ENCODE data around the gene POU2F3.

POU2F3 gene

DNA sequence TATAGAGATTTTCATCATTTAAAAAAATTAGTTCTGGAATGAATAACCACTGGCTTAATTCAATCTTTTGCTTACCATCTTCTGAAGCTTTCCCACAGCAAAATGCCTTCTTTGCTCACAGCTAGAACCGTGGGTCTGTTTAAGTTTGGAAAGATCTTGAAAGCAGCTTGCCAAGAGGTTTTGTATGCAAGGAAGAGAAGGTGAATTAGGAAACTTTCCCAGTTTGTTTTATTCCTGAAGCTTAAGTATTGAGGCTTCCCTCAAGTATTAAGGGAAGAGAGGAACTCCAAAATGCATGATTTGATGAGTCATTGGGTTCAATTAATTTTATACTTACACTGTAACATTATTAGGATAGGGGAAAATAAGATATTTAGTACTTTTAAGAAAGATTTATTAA is 94.4 kb downstream of the POU2F3 start:
- TF ChIP-seq ELK4 (IDR thresholded peaks at IDR 0.05; ENCODE audit: borderline replicate concordance, low read depth, low read length) (no peak), ZNF704 (tag by site-specific recombination; IDR thresholded peaks at IDR 0.05) (no peak), OSR2 (tag by site-specific recombination; IDR thresholded peaks at IDR 0.05) (no peak), ZNF561 (tag by site-specific recombination; IDR thresholded peaks at IDR 0.05; ENCODE audit: borderline replicate concordance) (no peak), ZNF555 (tag by site-specific recombination; conservative IDR thresholded peaks at IDR 0.05) (no peak), ZNF423 (tag by site-specific recombination; IDR thresholded peaks at IDR 0.05) (no peak), ZNF138 (tag by site-specific recombination; IDR thresholded peaks at IDR 0.05; ENCODE audit: borderline replicate concordance) (no peak)
- H3K27ac ChIP-seq (ENCODE audit: extremely low read depth, low read depth, low read length), result no peak overlapping the region
- POLR2A ChIA-PET, result interaction anchor here (0.9 to 2.1 kb wide), 5 partner anchors 9 to 98 kb away, joined by 3 to 9 read pairs (median 4); partner anchors contain the start of gene TLCD5
- no peaks in the 10 kb centered on the region for H3K4me1 ChIP-seq (ENCODE audit: control insufficient read depth, insufficient read depth, low read length)
- no peak overlapping the region for H3K4me3 ChIP-seq (ENCODE audit: low read depth, low read length)
- CTCF ChIA-PET, result interaction anchor here (0.6 to 2.4 kb wide), 19 partner anchors 11 to 870 kb away, joined by 3 to 9 read pairs (median 3); no protein-coding TSS in a partner anchor
- no peaks in the 10 kb centered on the region for H3K9me3 ChIP-seq (ENCODE audit: control insufficient read depth, insufficient read depth, low read depth, low read length)
- H3K36me3 ChIP-seq (ENCODE audit: control insufficient read depth in 2 of 2, insufficient read depth in 1 of 2, low read length in 2 of 2), result peaks cover 0 to 24% of the 10 kb centered on the region in 2 experiments; a peak in 1 of 3 replicates

GRCh38 chr11:120334894-120335462 is 95.0 kb downstream of the POU2F3 start:
- peak overlapping the region; percentile 94 for H3K27ac ChIP-seq (ENCODE audit: extremely low read depth, low read depth, low read length)
- no peaks in the 10 kb centered on the region for H3K9me3 ChIP-seq (ENCODE audit: control insufficient read depth, insufficient read depth, low read depth, low read length)
- H3K36me3 ChIP-seq (ENCODE audit: control insufficient read depth in 2 of 2, insufficient read depth in 1 of 2, low read length in 2 of 2), result peaks cover 0 to 17% of the 10 kb centered on the region in 2 experiments; a peak in 1 of 3 replicates
- ChIA-PET POLR2A (interaction anchor here (0.6 to 2.1 kb wide), 8 partner anchors 9 to 1133 kb away, joined by 3 to 9 read pairs (median 4); partner anchors contain the start of gene TLCD5), CTCF (interaction anchor here (0.6 to 2.4 kb wide), 32 partner anchors 9 to 699 kb away, joined by 3 to 13 read pairs (median 3); partner anchors contain the start of genes NECTIN1, POU2F3 and TLCD5)
- peak overlapping the region; percentile 84 for H3K4me3 ChIP-seq (ENCODE audit: low read depth, low read length)
- no peaks in the 10 kb centered on the region for H3K4me1 ChIP-seq (ENCODE audit: control insufficient read depth, insufficient read depth, low read length)
- TF ChIP-seq ZNF701 (tag by site-specific recombination; IDR thresholded peaks at IDR 0.05) (no peak), ZNF132 (tag by site-specific recombination; IDR thresholded peaks at IDR 0.05; ENCODE audit: borderline replicate concordance) (no peak), ZNF501 (tag by site-specific recombination; IDR thresholded peaks at IDR 0.05) (no peak), ZNF19 (tag by site-specific recombination; IDR thresholded peaks at IDR 0.05; ENCODE audit: low read depth) (no peak), ZNF23 (tag by site-specific recombination; IDR thresholded peaks at IDR 0.05; ENCODE audit: borderline replicate concordance) (no peak), RBAK (tag by site-specific recombination; IDR thresholded peaks at IDR 0.05) (no peak), HOXA7 (CRISPR knock-in tag; IDR thresholded peaks at IDR 0.05; ENCODE audit: borderline replicate concordance) (no peak), ZNF791 (tag by site-specific recombination; IDR thresholded peaks at IDR 0.05) (no peak), ZNF174 (tag by site-specific recombination; IDR thresholded peaks at IDR 0.05) (no peak), ZNF416 (tag by site-specific recombination; IDR thresholded peaks at IDR 0.05) (no peak), GLIS1 (tag by site-specific recombination; IDR thresholded peaks at IDR 0.05) (0 out of 2 replicates have a peak, but pooled peaks have one; percentile 24), ZNF837 (tag by site-specific recombination; IDR thresholded peaks at IDR 0.05) (no peak), EGR2 (tag by site-specific recombination; IDR thresholded peaks at IDR 0.05; ENCODE audit: low read depth) (no peak), ZNF830 (tag by site-specific recombination; IDR thresholded peaks at IDR 0.05; ENCODE audit: low read depth) (no peak), ZNF529 (tag by site-specific recombination; IDR thresholded peaks at IDR 0.05; ENCODE audit: insufficient replicate concordance) (no peak), ZNF747 (tag by site-specific recombination; IDR thresholded peaks at IDR 0.05) (no peak), ZBTB20 (tag by site-specific recombination; IDR thresholded peaks at IDR 0.05) (no peak), ZNF184 (tag by site-specific recombination; IDR thresholded peaks at IDR 0.05) (peak; percentile 58; the same call in 1 of the 2 replicates), ZNF843 (tag by site-specific recombination; IDR thresholded peaks at IDR 0.05) (peak; percentile 86)
- TF ChIP-seq, protein P1, sequence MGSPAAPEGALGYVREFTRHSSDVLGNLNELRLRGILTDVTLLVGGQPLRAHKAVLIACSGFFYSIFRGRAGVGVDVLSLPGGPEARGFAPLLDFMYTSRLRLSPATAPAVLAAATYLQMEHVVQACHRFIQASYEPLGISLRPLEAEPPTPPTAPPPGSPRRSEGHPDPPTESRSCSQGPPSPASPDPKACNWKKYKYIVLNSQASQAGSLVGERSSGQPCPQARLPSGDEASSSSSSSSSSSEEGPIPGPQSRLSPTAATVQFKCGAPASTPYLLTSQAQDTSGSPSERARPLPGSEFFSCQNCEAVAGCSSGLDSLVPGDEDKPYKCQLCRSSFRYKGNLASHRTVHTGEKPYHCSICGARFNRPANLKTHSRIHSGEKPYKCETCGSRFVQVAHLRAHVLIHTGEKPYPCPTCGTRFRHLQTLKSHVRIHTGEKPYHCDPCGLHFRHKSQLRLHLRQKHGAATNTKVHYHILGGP (tag by site-specific recombination; IDR thresholded peaks at IDR 0.05), result no peak
- TF ChIP-seq, protein P2, sequence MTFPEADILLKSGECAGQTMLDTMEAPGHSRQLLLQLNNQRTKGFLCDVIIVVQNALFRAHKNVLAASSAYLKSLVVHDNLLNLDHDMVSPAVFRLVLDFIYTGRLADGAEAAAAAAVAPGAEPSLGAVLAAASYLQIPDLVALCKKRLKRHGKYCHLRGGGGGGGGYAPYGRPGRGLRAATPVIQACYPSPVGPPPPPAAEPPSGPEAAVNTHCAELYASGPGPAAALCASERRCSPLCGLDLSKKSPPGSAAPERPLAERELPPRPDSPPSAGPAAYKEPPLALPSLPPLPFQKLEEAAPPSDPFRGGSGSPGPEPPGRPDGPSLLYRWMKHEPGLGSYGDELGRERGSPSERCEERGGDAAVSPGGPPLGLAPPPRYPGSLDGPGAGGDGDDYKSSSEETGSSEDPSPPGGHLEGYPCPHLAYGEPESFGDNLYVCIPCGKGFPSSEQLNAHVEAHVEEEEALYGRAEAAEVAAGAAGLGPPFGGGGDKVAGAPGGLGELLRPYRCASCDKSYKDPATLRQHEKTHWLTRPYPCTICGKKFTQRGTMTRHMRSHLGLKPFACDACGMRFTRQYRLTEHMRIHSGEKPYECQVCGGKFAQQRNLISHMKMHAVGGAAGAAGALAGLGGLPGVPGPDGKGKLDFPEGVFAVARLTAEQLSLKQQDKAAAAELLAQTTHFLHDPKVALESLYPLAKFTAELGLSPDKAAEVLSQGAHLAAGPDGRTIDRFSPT (tag by site-specific recombination; IDR thresholded peaks at IDR 0.05), result no peak
- TF ChIP-seq, protein P3, sequence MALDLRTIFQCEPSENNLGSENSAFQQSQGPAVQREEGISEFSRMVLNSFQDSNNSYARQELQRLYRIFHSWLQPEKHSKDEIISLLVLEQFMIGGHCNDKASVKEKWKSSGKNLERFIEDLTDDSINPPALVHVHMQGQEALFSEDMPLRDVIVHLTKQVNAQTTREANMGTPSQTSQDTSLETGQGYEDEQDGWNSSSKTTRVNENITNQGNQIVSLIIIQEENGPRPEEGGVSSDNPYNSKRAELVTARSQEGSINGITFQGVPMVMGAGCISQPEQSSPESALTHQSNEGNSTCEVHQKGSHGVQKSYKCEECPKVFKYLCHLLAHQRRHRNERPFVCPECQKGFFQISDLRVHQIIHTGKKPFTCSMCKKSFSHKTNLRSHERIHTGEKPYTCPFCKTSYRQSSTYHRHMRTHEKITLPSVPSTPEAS (tag by site-specific recombination; IDR thresholded peaks at IDR 0.05), result no peak
